Osteoblast (primary cell): Measurements from ENCODE around the gene APOL4. TPM values are rescaled to one million over a fixed set of nuclear protein-coding genes. Genes with fewer than 3 reads are reported as not detected.
"Not testable (repeated sequence)": the region's sequence is repeated elsewhere in the genome, so short reads cannot be mapped to it uniquely, and the experiment has no call there.

Experiments
- DNase-seq: peaks from one replicate; pipeline ENCODE4 v3.0.0; 2011; ENCODE audit warnings: low spot score, mixed read lengths; ENCODE audit not compliant: insufficient read length; ENCODE audit errors: missing footprints
- H2AFZ ChIP-seq: 2 replicates; pipeline ENCODE4 v1.6.0; 2011; ENCODE audit warnings: mild to moderate bottlenecking, low read length
- H3K27ac ChIP-seq: 2 replicates; pipeline ENCODE4 v1.5.1; 2011; ENCODE audit warnings: mild to moderate bottlenecking, low read depth, low read length, moderate library complexity
- H3K27me3 ChIP-seq: 2 replicates; pipeline ENCODE4 v1.6.0; 2012; ENCODE audit warnings: mild to moderate bottlenecking, control low read depth, inconsistent platforms, low read length, moderate library complexity; ENCODE audit not compliant: insufficient read depth
- H3K36me3 ChIP-seq: 2 replicates; pipeline ENCODE4 v1.5.1; 2011; ENCODE audit warnings: mild to moderate bottlenecking, low read length, control low read depth, moderate library complexity; ENCODE audit not compliant: insufficient read depth
- H3K4me1 ChIP-seq: 2 replicates; pipeline ENCODE4 v1.5.1; 2011; ENCODE audit warnings: mild to moderate bottlenecking, low read length, control low read depth, moderate library complexity; ENCODE audit not compliant: insufficient read depth
- H3K4me2 ChIP-seq: 2 replicates; pipeline ENCODE4 v1.6.0; 2011; ENCODE audit warnings: mild to moderate bottlenecking, low read length; ENCODE audit not compliant: insufficient read depth
- H3K4me3 ChIP-seq: fragments of 200-600 bp; sonication (generic); 3 replicates; pipeline ENCODE4 v1.5.1; 2012; ENCODE audit warnings: mild to moderate bottlenecking, low read length, inconsistent platforms; ENCODE audit not compliant: insufficient read depth
- H3K79me2 ChIP-seq: 2 replicates; pipeline ENCODE4 v1.6.0; 2012; ENCODE audit warnings: mild to moderate bottlenecking, low read length, control low read depth, inconsistent platforms; ENCODE audit not compliant: insufficient read depth
- H3K9me3 ChIP-seq: 2 replicates; pipeline ENCODE4 v1.5.1; 2011; ENCODE audit warnings: low read depth, low read length, control low read depth
- H4K20me1 ChIP-seq: 2 replicates; pipeline ENCODE4 v1.6.0; 2012; ENCODE audit warnings: mild to moderate bottlenecking, low read length, control low read depth; ENCODE audit not compliant: insufficient read depth
- total RNA-seq: library from RNA; depleted of rRNA; stranded (reverse); fragments of >200 nt; gene quantifications from 2 replicates; pipeline ENCODE4 v1.2.3, GENCODE V29; 2012
- TF ChIP-seq, protein P1 (sequence below): IDR thresholded peaks from 2 replicates; pipeline ENCODE4 v1.5.1; 2011; ENCODE audit warnings: mild to moderate bottlenecking, low read depth, low read length, moderate library complexity; ENCODE audit errors: extremely low read depth

APOL4 gene
- total RNA-seq, 1 donor: 2.9 TPM

- H3K4me3 ChIP-seq: no peak overlapping the region
- no peak overlapping the region for H3K4me2 ChIP-seq
- H3K79me2 ChIP-seq: no peaks in the 10 kb centered on the region
- H4K20me1 ChIP-seq: no peaks in the 10 kb centered on the region
- no peak overlapping the region for H2AFZ ChIP-seq
- no peaks in the 10 kb centered on the region for H3K9me3 ChIP-seq
- no peaks in the 10 kb centered on the region for H3K36me3 ChIP-seq
- H3K4me1 ChIP-seq: peaks cover 10% of the 10 kb centered on the region
- TF ChIP-seq, protein P1, sequence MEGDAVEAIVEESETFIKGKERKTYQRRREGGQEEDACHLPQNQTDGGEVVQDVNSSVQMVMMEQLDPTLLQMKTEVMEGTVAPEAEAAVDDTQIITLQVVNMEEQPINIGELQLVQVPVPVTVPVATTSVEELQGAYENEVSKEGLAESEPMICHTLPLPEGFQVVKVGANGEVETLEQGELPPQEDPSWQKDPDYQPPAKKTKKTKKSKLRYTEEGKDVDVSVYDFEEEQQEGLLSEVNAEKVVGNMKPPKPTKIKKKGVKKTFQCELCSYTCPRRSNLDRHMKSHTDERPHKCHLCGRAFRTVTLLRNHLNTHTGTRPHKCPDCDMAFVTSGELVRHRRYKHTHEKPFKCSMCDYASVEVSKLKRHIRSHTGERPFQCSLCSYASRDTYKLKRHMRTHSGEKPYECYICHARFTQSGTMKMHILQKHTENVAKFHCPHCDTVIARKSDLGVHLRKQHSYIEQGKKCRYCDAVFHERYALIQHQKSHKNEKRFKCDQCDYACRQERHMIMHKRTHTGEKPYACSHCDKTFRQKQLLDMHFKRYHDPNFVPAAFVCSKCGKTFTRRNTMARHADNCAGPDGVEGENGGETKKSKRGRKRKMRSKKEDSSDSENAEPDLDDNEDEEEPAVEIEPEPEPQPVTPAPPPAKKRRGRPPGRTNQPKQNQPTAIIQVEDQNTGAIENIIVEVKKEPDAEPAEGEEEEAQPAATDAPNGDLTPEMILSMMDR: no peak
- DNase-seq: no peak
- H3K27me3 ChIP-seq: no peaks in the 10 kb centered on the region
- H3K27ac ChIP-seq: no peak overlapping the region
Measured at GRCh38 chr22:36192542-36192941, 9.1 kb downstream of the APOL4 start.

DNA sequence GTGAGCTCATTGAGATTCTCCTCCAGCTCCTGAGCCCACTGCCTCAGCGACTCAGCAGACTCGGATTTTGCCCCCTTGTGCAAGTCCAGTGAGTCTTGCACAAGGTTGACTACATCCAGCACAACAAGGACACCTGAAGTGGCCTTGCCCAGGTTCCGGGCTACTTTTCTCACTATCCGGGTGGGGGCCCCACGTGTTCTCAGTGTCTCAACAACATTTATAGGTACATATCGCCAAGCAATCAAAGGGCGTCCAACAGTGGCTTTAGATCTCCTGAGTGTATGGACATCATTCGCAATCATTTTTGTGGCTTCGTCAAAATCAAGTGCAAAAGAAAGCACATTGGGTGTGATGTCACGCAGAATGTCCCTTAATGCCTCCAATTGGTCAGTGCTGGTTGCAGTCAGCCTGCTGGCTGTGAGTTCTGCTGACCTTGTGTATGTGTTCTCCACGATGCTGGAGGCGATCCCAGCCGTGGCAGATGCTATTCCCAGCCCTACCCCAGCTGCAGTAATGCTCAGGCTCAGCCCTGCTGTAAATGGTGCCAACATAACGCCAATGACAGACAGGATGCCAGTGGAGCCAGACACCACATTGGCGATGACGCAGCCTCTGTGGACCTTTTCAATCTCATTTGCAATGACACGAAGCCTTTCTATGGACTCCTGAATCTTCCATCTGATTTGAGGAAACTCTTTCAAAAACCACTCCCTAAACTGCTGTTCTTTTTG is 10.3 kb downstream of the APOL4 start:
- H3K4me1 ChIP-seq: no peaks in the 10 kb centered on the region
- no peaks in the 10 kb centered on the region for H3K9me3 ChIP-seq
- H3K27me3 ChIP-seq: no peaks in the 10 kb centered on the region
- DNase-seq: no peak
- H3K4me3 ChIP-seq: no peak overlapping the region
- TF ChIP-seq, protein P1: no peak
- H2AFZ ChIP-seq: no peak overlapping the region
- H4K20me1 ChIP-seq: no peaks in the 10 kb centered on the region
- H3K36me3 ChIP-seq: no peaks in the 10 kb centered on the region
- H3K27ac ChIP-seq: no peak overlapping the region
- no peak overlapping the region for H3K4me2 ChIP-seq
- no peaks in the 10 kb centered on the region for H3K79me2 ChIP-seq

DNA sequence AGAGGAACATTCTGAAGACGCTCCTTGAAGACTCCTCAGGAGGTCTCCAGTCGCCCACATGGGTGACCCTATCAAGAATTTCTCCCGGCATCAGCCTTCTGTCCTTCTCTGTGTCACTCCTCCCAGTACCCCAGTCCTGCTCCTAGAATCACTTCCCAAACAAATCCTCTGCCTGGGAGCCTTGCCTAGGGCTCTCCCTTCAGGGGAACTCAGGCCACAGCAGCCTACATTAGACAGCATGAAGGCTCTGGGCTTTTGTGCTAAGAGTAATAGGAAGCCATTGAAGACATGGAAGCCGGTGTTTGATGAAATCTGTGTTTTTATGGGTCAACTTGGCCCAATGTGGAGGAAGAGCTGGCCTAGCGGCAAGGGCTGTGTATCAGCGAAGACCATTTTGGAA is 13.7 kb downstream of the APOL4 start:
- not testable (repeated sequence) for H3K4me1 ChIP-seq, DNase-seq, H4K20me1 ChIP-seq, H3K27me3 ChIP-seq, H3K9me3 ChIP-seq, H3K4me2 ChIP-seq, H2AFZ ChIP-seq, H3K27ac ChIP-seq, H3K79me2 ChIP-seq, H3K36me3 ChIP-seq, H3K4me3 ChIP-seq

- DNase-seq: no peak
- H2AFZ ChIP-seq: no peak overlapping the region
- H3K4me2 ChIP-seq: no peak overlapping the region
- TF ChIP-seq, protein P1: no peak
- no peak overlapping the region for H3K4me3 ChIP-seq
- H3K27me3 ChIP-seq: peaks cover 4% of the 10 kb centered on the region
- no peak overlapping the region for H3K27ac ChIP-seq
- no peaks in the 10 kb centered on the region for H3K36me3 ChIP-seq
- peaks cover 6% of the 10 kb centered on the region for H3K4me1 ChIP-seq
- no peaks in the 10 kb centered on the region for H3K9me3 ChIP-seq
- no peaks in the 10 kb centered on the region for H3K79me2 ChIP-seq
- H4K20me1 ChIP-seq: no peaks in the 10 kb centered on the region
Measured at GRCh38 chr22:36185828-36186624, 15.6 kb downstream of the APOL4 start.
